Lung (tissue), 12 donors: ENCODE data around the gene SSBP3. TPM values are rescaled to one million over a fixed set of nuclear protein-coding genes. Genes with fewer than 3 reads are reported as not detected.
"Not testable (repeated sequence)": the region's sequence is repeated elsewhere in the genome, so short reads cannot be mapped to it uniquely, and the experiment has no call there.

Experiments used
- ATAC-seq: fragments of 200-7000 bp; cut with Tn5 transposase; one replicate; pipeline ENCODE4 v1.9.1; 2020; ENCODE audit warnings: moderate number of reproducible peaks; ENCODE audit not compliant: insufficient read depth, low FRiP score
- DNase-seq, 3 donors: peaks; one replicate each; pipeline ENCODE4 v3.0.0-alpha.2; 2013 to 2017
- H3K27ac ChIP-seq, 2 donors: one replicate each; pipeline ENCODE4 v1.5.1; 2013; ENCODE audit warnings: mild to moderate bottlenecking in 2 of 2, moderate library complexity in 2 of 2, control low read depth in 1 of 2, inconsistent platforms in 1 of 2, low read depth in 1 of 2, low read length in 1 of 2
- H3K27me3 ChIP-seq, 3 donors: one replicate each; pipeline ENCODE4 v1.5.1; 2013; ENCODE audit warnings: low read length in 2 of 3; ENCODE audit not compliant: control insufficient read depth in 3 of 3, insufficient read depth in 3 of 3
- H3K36me3 ChIP-seq, 4 donors: one replicate each; pipeline ENCODE4 v1.5.1; 2013; ENCODE audit warnings: low read length in 4 of 4, mild to moderate bottlenecking in 1 of 4, moderate library complexity in 1 of 4; ENCODE audit not compliant: control insufficient read depth in 4 of 4, insufficient read depth in 4 of 4
- H3K4me1 ChIP-seq, 5 donors: one replicate each; pipeline ENCODE4 v1.5.1; 2013; ENCODE audit warnings: low read length in 5 of 5, mild to moderate bottlenecking in 2 of 5, moderate library complexity in 1 of 5; ENCODE audit not compliant: control insufficient read depth in 5 of 5, insufficient read depth in 5 of 5
- H3K4me3 ChIP-seq: one replicate; pipeline ENCODE4 v1.5.1; 2013; ENCODE audit warnings: mild to moderate bottlenecking, control low read depth, moderate library complexity
- H3K9ac ChIP-seq, 2 donors: one replicate each; pipeline ENCODE4 v1.5.1; 2013; ENCODE audit warnings: low read length in 2 of 2, control low read depth in 1 of 2; ENCODE audit not compliant: insufficient read depth in 1 of 2
- H3K9me3 ChIP-seq, 4 donors: one replicate each; pipeline ENCODE4 v1.5.1; 2013; ENCODE audit warnings: low read length in 3 of 4, mild to moderate bottlenecking in 1 of 4, moderate library complexity in 1 of 4; ENCODE audit not compliant: control insufficient read depth in 4 of 4, insufficient read depth in 3 of 4
- CTCF ChIP-seq: IDR thresholded peaks from 2 replicates; pipeline ENCODE4 v1.5.1; 2012; ENCODE audit warnings: mild to moderate bottlenecking; ENCODE audit errors: control extremely low read depth, extremely low read depth
- WGBS, 2 donors: extraction: QIAGEN DNeasy Blood & Tissue Kit; methylation state at CpG; one replicate each; pipeline ENCODE4 v1.1.7; 2013; 5-methylcytosine and 5-hydroxymethylcytosine counted together
- polyA plus RNA-seq, 2 donors: library from polyadenylated mRNA; stranded (reverse); fragments of 200-250 nt; gene quantifications; one replicate each; pipeline ENCODE4 v1.2.1, GENCODE V29; 2013
- total RNA-seq, 2 donors: library from RNA; depleted of rRNA in 1 of 2; stranded (reverse); fragments of >200 nt in 1 of 2; gene quantifications; one replicate each; pipeline ENCODE4 v1.2.1, GENCODE V29; 2014 to 2021
- donor health status: control.
- donor health status: control.
- donor health status: Bipolar disorder and iron deficiency.
- donor health status: healthy.
- donor health status: DM: yes; HTN: yes; CAD: no.

Gene SSBP3
- total and polyA plus RNA-seq, 4 donors = 15.9 to 47.8 (median 34.8) TPM

- Histone ChIP-seq H3K36me3 (no peaks in the 10 kb centered on the region), H3K4me3 (no peak overlapping the region), H3K9ac (no peak overlapping the region), H3K27ac (no peak overlapping the region), H3K9me3 (no peaks in the 10 kb centered on the region), H3K27me3 (no peaks in the 10 kb centered on the region), H3K4me1 (peaks cover 0 to 6% (median 0%) of the 10 kb centered on the region in 5 donors)
- TF ChIP-seq CTCF = no peak
- ATAC-seq = no peak
- WGBS, 2 donors = 81 to 93% methylated on average over 2 of the region's 2 CpGs
- no peak for DNase-seq
Observed at GRCh38 chr1:54424398-54424797, 18.2 kb upstream of the SSBP3 start.

- Histone ChIP-seq H3K9ac (no peak overlapping the region), H3K4me3 (no peak overlapping the region), H3K9me3 (no peaks in the 10 kb centered on the region), H3K36me3 (no peaks in the 10 kb centered on the region), H3K27ac (no peak overlapping the region), H3K4me1 (no peaks in the 10 kb centered on the region), H3K27me3 (no peaks in the 10 kb centered on the region)
- DNase-seq (no peak), ATAC-seq (no peak)
- WGBS, 2 donors = 84 to 89% methylated on average over 4 of the region's 4 CpGs
- TF ChIP-seq CTCF = no peak
Observed at GRCh38 chr1:54421101-54421504, 14.9 kb upstream of the SSBP3 start.

- H3K36me3 ChIP-seq, H3K9ac ChIP-seq, ATAC-seq, H3K9me3 ChIP-seq, H3K27me3 ChIP-seq, H3K4me3 ChIP-seq, H3K4me1 ChIP-seq, DNase-seq, H3K27ac ChIP-seq: not testable (repeated sequence)
- 97 to 98% methylated on average over 6 of the region's 6 CpGs for WGBS, 2 donors
Observed at GRCh38 chr1:54418598-54418997, 12.4 kb upstream of the SSBP3 start.

GRCh38 chr1:54417123-54417522 is 10.9 kb upstream of the SSBP3 start:
- Histone ChIP-seq H3K36me3 (no peaks in the 10 kb centered on the region), H3K9ac (no peak overlapping the region), H3K4me1 (peaks cover 0 to 8% (median 0%) of the 10 kb centered on the region in 5 donors), H3K4me3 (no peak overlapping the region), H3K27me3 (no peaks in the 10 kb centered on the region), H3K27ac (no peak overlapping the region), H3K9me3 (no peaks in the 10 kb centered on the region)
- no peak for TF ChIP-seq CTCF
- DNase-seq (no peak), ATAC-seq (no peak)
- WGBS, 2 donors = 12 to 39% methylated on average over 5 of the region's 5 CpGs
